ENCODE measurements around the gene CCNE1. TPM values are rescaled to one million over a fixed set of nuclear protein-coding genes. Genes with fewer than 3 reads are reported as not detected.
A peak's percentile ranks its signal among the peaks of the same experiment; 100 is the strongest.
"Not testable (repeated sequence)": the region's sequence is repeated elsewhere in the genome, so short reads cannot be mapped to it uniquely, and the experiment has no call there.

CCNE1 gene
- total RNA-seq, 1 donor from 2014 or later, result 29.7 TPM

- Mint-ChIP-seq H3K27me3 (ENCODE audit: low read depth) (no peaks in the 10 kb centered on the region), H3K9me3 (no peaks in the 10 kb centered on the region), H3K4me1 (peaks cover 4% of the 10 kb centered on the region), H3K4me3 (no peak overlapping the region), H3K36me3 (ENCODE audit: low read depth) (no peaks in the 10 kb centered on the region), H3K27ac (ENCODE audit: unreplicated experiment) (peak overlapping the region; percentile 28)
- no peak for DNase-seq (ENCODE audit: low read depth, low spot score)
- TF ChIP-seq CTCF (conservative IDR thresholded peaks at IDR 0.05), result no peak
These were observed 12.9 kb upstream of the CCNE1 start for GRCh38 chr19:29798774-29799497.

- Mint-ChIP-seq H3K27ac (ENCODE audit: unreplicated experiment) (no peak overlapping the region), H3K9me3 (no peaks in the 10 kb centered on the region), H3K4me1 (peaks cover 17% of the 10 kb centered on the region), H3K36me3 (ENCODE audit: low read depth) (no peaks in the 10 kb centered on the region), H3K4me3 (no peak overlapping the region), H3K27me3 (ENCODE audit: low read depth) (no peaks in the 10 kb centered on the region)
- no peak for TF ChIP-seq CTCF (conservative IDR thresholded peaks at IDR 0.05)
- DNase-seq (ENCODE audit: low read depth, low spot score), result no peak
These were observed 11.5 kb upstream of the CCNE1 start for GRCh38 chr19:29800100-29800825.

- Mint-ChIP-seq H3K27ac (ENCODE audit: unreplicated experiment) (peak overlapping the region; percentile 35), H3K4me1 (peaks cover 29% of the 10 kb centered on the region)
- not testable (repeated sequence) for DNase-seq (ENCODE audit: low read depth, low spot score); H3K4me3 Mint-ChIP-seq; H3K9me3 Mint-ChIP-seq; H3K36me3 Mint-ChIP-seq (ENCODE audit: low read depth); H3K27me3 Mint-ChIP-seq (ENCODE audit: low read depth)
These were observed 7.8 kb upstream of the CCNE1 start for GRCh38 chr19:29803951-29804350.

- Mint-ChIP-seq H3K36me3 (ENCODE audit: low read depth) (no peaks in the 10 kb centered on the region), H3K9me3 (no peaks in the 10 kb centered on the region), H3K4me1 (peaks cover 29% of the 10 kb centered on the region), H3K27ac (ENCODE audit: unreplicated experiment) (no peak overlapping the region), H3K4me3 (no peak overlapping the region), H3K27me3 (ENCODE audit: low read depth) (no peaks in the 10 kb centered on the region)
- DNase-seq (ENCODE audit: low read depth, low spot score), result no peak
- TF ChIP-seq CTCF (conservative IDR thresholded peaks at IDR 0.05), result no peak
These were observed 7.3 kb upstream of the CCNE1 start for GRCh38 chr19:29804493-29804892.

DNA sequence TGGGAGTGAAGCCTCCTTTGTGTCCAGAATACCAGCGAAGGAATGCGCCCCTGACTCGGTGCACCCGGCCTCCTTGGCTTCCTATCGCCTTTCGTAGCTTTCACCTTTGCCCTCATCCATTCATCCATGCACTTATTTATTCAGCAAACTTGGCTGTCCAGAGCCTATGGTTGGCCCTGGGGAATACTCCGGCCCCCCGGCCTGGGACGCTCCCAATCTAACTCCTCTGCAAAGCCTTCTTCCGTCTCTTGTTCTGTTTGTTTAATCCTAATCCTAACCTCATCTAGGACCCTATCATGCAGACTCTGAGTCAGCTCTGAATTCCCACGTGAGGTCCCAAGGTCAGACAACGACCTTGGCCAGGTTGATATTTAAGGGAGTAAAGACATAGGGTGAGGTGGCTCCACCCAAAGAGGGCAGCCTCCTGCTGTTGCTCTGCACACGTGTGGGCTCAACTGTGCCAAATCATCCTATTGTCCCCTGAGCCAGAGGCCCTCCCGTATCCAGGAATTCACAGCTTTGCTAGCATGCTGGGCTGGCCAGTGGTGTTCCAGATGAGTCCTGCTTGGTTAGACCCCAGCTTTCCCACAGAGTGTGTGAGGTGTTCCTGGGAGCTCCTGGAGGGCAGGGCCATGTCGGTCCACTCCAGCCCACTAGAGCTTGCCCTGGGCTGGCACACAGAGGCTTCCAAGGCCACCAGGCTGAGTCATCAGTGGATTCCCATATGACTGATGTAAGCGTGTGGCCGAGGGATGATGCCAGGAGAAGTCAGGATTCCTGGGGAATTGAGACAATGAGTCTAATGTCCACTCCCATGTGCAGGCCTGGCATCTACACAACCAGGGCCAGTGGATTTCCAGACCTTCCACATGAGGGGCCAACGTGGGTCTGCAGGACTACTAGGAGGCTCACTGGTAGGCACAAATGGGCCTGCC lies 6.5 kb upstream of the CCNE1 start:
- Mint-ChIP-seq H3K27me3 (ENCODE audit: low read depth) (no peaks in the 10 kb centered on the region), H3K36me3 (ENCODE audit: low read depth) (no peaks in the 10 kb centered on the region), H3K9me3 (no peaks in the 10 kb centered on the region), H3K4me1 (peaks cover 29% of the 10 kb centered on the region), H3K4me3 (no peak overlapping the region), H3K27ac (ENCODE audit: unreplicated experiment) (no peak overlapping the region)
- TF ChIP-seq CTCF (conservative IDR thresholded peaks at IDR 0.05), result no peak
- no peak for DNase-seq (ENCODE audit: low read depth, low spot score)

Measured in neural crest cell (in vitro differentiated cells).